Fibroblast of villous mesenchyme (primary cell): Measurements from ENCODE around the gene SLC41A1. TPM values are rescaled to one million over a fixed set of nuclear protein-coding genes. Genes with fewer than 3 reads are reported as not detected.

Source experiments
- DNase-seq: peaks from one replicate; pipeline ENCODE4 v3.0.0-alpha.2; 2010; ENCODE audit warnings: low read depth
- H3K4me3 ChIP-seq: 2 replicates; pipeline ENCODE4 v1.5.1; 2011; ENCODE audit warnings: low read depth, mild to moderate bottlenecking, low read length
- total RNA-seq: library from RNA; depleted of rRNA; stranded (reverse); fragments of >200 nt; gene quantifications from 2 replicates; pipeline ENCODE4 v1.2.3, GENCODE V29; 2012
- TF ChIP-seq, protein P1 (sequence below): IDR thresholded peaks from 2 replicates; pipeline ENCODE4 v1.5.1; 2012; ENCODE audit warnings: low read depth, mild to moderate bottlenecking, low read length; ENCODE audit not compliant: insufficient read depth

The SLC41A1 gene
- total RNA-seq, 1 donor = 20.7 TPM

- TF ChIP-seq, protein P1, sequence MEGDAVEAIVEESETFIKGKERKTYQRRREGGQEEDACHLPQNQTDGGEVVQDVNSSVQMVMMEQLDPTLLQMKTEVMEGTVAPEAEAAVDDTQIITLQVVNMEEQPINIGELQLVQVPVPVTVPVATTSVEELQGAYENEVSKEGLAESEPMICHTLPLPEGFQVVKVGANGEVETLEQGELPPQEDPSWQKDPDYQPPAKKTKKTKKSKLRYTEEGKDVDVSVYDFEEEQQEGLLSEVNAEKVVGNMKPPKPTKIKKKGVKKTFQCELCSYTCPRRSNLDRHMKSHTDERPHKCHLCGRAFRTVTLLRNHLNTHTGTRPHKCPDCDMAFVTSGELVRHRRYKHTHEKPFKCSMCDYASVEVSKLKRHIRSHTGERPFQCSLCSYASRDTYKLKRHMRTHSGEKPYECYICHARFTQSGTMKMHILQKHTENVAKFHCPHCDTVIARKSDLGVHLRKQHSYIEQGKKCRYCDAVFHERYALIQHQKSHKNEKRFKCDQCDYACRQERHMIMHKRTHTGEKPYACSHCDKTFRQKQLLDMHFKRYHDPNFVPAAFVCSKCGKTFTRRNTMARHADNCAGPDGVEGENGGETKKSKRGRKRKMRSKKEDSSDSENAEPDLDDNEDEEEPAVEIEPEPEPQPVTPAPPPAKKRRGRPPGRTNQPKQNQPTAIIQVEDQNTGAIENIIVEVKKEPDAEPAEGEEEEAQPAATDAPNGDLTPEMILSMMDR = no peak
- H3K4me3 ChIP-seq = no peak overlapping the region
- DNase-seq = no peak
Observed at GRCh38 chr1:205800981-205801703, 11.9 kb downstream of the SLC41A1 start.

GRCh38 chr1:205800427-205800826, 12.6 kb downstream of the SLC41A1 start:
- no peak overlapping the region for H3K4me3 ChIP-seq
- no peak for DNase-seq
- TF ChIP-seq, protein P1 = no peak

- no peak for DNase-seq
- H3K4me3 ChIP-seq = no peak overlapping the region
- TF ChIP-seq, protein P1 = no peak
Observed at GRCh38 chr1:205798577-205798976, 14.4 kb downstream of the SLC41A1 start.

DNA sequence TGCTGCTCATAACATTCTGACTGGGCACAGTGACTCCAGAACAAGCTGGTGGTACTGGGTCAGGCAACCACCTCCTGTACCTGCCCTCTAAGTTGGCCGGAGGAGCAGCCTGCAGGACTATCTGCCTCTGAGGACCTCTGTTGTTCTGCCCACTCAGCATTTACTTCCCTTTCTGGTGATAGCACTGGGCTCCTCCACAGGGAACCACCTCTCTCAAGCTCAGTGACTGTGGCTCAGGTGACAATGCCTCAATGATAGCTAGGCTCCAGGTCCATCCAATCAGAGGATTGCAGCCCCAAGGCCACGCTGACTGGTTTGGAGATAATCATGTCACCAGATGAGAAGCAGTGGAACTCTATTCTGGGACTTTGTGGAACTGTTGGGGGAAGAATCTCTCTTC, 15.8 kb downstream of the SLC41A1 start:
- no peak overlapping the region for H3K4me3 ChIP-seq
- no peak for DNase-seq
- TF ChIP-seq, protein P1 = no peak

GRCh38 chr1:205794011-205794730, 18.8 kb downstream of the SLC41A1 start:
- H3K4me3 ChIP-seq = no peak overlapping the region
- TF ChIP-seq, protein P1 = no peak
- DNase-seq = no peak

DNA sequence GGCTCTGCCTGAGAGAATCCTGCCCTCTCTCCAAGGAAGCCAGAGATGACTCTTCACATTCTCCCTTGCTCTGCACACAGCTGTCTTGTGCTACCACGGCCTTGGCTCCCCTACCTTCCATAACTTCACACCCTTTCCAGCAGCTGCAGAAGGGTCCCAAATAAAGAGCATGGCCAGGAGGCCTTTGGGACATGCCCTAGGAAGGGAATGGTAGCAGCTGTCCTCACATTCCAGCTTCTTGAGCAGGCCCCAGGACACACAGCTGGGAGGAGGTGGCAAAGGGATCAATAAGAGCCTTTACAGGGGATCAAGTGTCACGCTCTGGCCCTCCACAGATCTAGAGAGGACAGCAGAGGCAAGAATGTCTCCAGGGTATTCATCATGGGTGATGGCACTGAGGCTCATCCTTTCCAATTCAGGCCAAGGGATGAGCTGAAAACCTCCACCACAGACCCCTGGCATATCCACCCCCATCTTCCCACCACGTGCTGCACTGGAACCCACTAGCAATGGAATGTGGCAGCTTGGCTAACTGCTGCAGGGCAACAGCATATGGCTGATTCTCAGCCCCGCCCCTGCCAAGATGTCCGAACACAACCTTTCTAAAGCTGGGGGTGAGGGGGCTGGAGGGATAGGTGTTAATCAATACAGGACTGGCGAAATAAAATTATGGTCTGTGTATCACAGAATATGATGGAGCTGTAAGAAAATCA, 19.9 kb downstream of the SLC41A1 start:
- TF ChIP-seq, protein P1 = no peak
- H3K4me3 ChIP-seq = no peak overlapping the region
- no peak for DNase-seq
